Stimulated activated CD8-positive, alpha-beta memory T cell treated with anti-CD3 and anti-CD28 coated beads, Interleukin-15, amount 100 ng/mL, for 24 hours (primary cell): ENCODE measurements around the gene LDB3.
"Not testable (repeated sequence)": the region's sequence is repeated elsewhere in the genome, so short reads cannot be mapped to it uniquely, and the experiment has no call there.

ENCODE experiments used
- DNase-seq: peaks from one replicate; pipeline ENCODE4 v3.0.0-alpha.2; 2020; ENCODE audit warnings: low read depth

Gene LDB3

GRCh38 chr10:86734207-86734988 is 66.1 kb downstream of the LDB3 start:
- no peak for DNase-seq

- DNase-seq, result not testable (repeated sequence)
Observed at GRCh38 chr10:86735278-86735677, 67.0 kb downstream of the LDB3 start.

GRCh38 chr10:86742230-86742629 is 73.9 kb downstream of the LDB3 start:
- no peak for DNase-seq

GRCh38 chr10:86744067-86744725 is 75.9 kb downstream of the LDB3 start:
- DNase-seq, result no peak

GRCh38 chr10:86747796-86748581 is 79.7 kb downstream of the LDB3 start:
- DNase-seq, result no peak

GRCh38 chr10:86749854-86750253 is 81.5 kb downstream of the LDB3 start:
- DNase-seq, result no peak

GRCh38 chr10:86751477-86751876 is 83.2 kb downstream of the LDB3 start:
- no peak for DNase-seq

GRCh38 chr10:86752311-86752710 is 84.0 kb downstream of the LDB3 start:
- no peak for DNase-seq

- DNase-seq, result no peak
Observed at GRCh38 chr10:86753051-86753450, 84.7 kb downstream of the LDB3 start.

GRCh38 chr10:86753638-86754434 is 85.5 kb downstream of the LDB3 start:
- no peak for DNase-seq

- no peak for DNase-seq
Observed at GRCh38 chr10:86755454-86755739, 87.1 kb downstream of the LDB3 start.

- peak; percentile 79 for DNase-seq
Observed at GRCh38 chr10:86755740-86756510, 87.6 kb downstream of the LDB3 start.

- DNase-seq, result peak; percentile 3
Observed at GRCh38 chr10:86756511-86757112, 88.3 kb downstream of the LDB3 start, which contains the start of gene BMPR1A. BMPR1A (plus strand) TSS chr10:86756619; CDS start chr10:86876019, 119,400 bp downstream.

- DNase-seq, result peak; percentile 3
Observed at GRCh38 chr10:86757113-86757972, 89.0 kb downstream of the LDB3 start.

GRCh38 chr10:86758189-86759072 is 90.1 kb downstream of the LDB3 start:
- no peak for DNase-seq

GRCh38 chr10:86759073-86759672 is 90.9 kb downstream of the LDB3 start:
- DNase-seq, result no peak

GRCh38 chr10:86763404-86763803 is 95.1 kb downstream of the LDB3 start:
- no peak for DNase-seq

GRCh38 chr10:86765548-86765947 is 97.2 kb downstream of the LDB3 start:
- DNase-seq, result no peak
